K562 (cell line): ENCODE measurements around the gene SFT2D2. TPM values are rescaled to one million over a fixed set of nuclear protein-coding genes. Genes with fewer than 3 reads are reported as not detected.

Experiments
- ATAC-seq: fragments of 200-7000 bp; cut with Tn5 transposase; 3 replicates; pipeline ENCODE4 v1.9.1; 2020; ENCODE audit warnings: moderate library complexity
- BruUV-seq: library from RNA; stranded (reverse); fragments of 400-500 nt; replicated peaks from 2 replicates; lab custom pipeline; 2021; lab: Mats Ljungman, UMichigan
- CTCF ChIA-PET: fragments of 300-600 bp; formaldehyde crosslinking; extraction: SDS; loops from one replicate; lab custom pipeline; 2021; ENCODE audit warnings: low intra/inter-chr PET ratio; lab: Yijun Ruan, JAX
- POLR2A ChIA-PET: fragments of 300-600, 350-650 bp; sonication (Branson Sonifier 250); formaldehyde crosslinking; extraction: SDS; loops from one replicate; lab custom pipeline; 2021; ENCODE audit warnings: antibody characterized with exemption, inconsistent platforms; lab: Yijun Ruan, JAX
- DNase-seq, 4 experiments: peaks; one replicate each; pipeline versions ENCODE4 v3.0.0 to v3.0.0-alpha.2; 2011 to 2018; ENCODE audit warnings: low spot score in 3 of 4, mixed read lengths in 3 of 4; ENCODE audit errors: extremely low read depth in 1 of 4
- FAIRE-seq: peaks from 2 replicates; lab custom pipeline; 2011; peaks lifted over from hg19 to GRCh38; lab: Jason Lieb, UNC
- H2AFZ ChIP-seq: 2 replicates; pipeline ENCODE4 v1.6.0; 2011; ENCODE audit warnings: low read depth, low read length, control low read depth, inconsistent platforms
- H3K27ac ChIP-seq: fragments of 200-600 bp; 3 replicates; pipeline ENCODE4 v1.8.0; 2011; ENCODE audit warnings: low read depth, mild to moderate bottlenecking, control low read depth, inconsistent platforms, low read length, moderate library complexity, mixed read lengths; ENCODE audit errors: extremely low read depth
- H3K27me3 ChIP-seq, 2 experiments: fragments of 300-600 bp in 1 of 2; 2 replicates in 1 of 2; 3 replicates in 1 of 2; pipeline versions ENCODE4 v1.6.0 to v1.8.0; 2011; ENCODE audit warnings: inconsistent platforms in 2 of 2, low read length in 2 of 2, mild to moderate bottlenecking in 1 of 2, mixed read lengths in 1 of 2, moderate library complexity in 1 of 2; ENCODE audit not compliant: control insufficient read depth in 2 of 2, insufficient read depth in 2 of 2
- H3K36me3 ChIP-seq: fragments of 300-600 bp; 3 replicates; pipeline ENCODE4 v1.8.0; 2011; ENCODE audit warnings: mild to moderate bottlenecking, low read length, inconsistent platforms; ENCODE audit not compliant: control insufficient read depth, insufficient read depth
- H3K4me1 ChIP-seq, 2 experiments: fragments of 200-600 bp in 1 of 2; replicated peaks in 1 of 2; 2 replicates in 1 of 2; 3 replicates in 1 of 2; pipeline versions ENCODE4 v1.5.1 to v1.8.0; 2011; ENCODE audit warnings: inconsistent platforms in 2 of 2, low read length in 2 of 2, mild to moderate bottlenecking in 1 of 2, mixed read lengths in 1 of 2, moderate library complexity in 1 of 2; ENCODE audit not compliant: control insufficient read depth in 2 of 2, insufficient read depth in 2 of 2
- H3K4me2 ChIP-seq: 2 replicates; pipeline ENCODE4 v1.6.1; 2011; ENCODE audit warnings: low read length, control low read depth, inconsistent platforms, mixed read lengths; ENCODE audit not compliant: insufficient read depth
- H3K4me3 ChIP-seq: fragments of 200-600 bp; sonication (generic), shearing (Covaris generic); 2 replicates; pipeline ENCODE4 v1.5.1; 2016; ENCODE audit warnings: control low read depth, inconsistent platforms
- H3K79me2 ChIP-seq: fragments of 200-600 bp; 3 replicates; pipeline ENCODE4 v1.8.0; 2011; ENCODE audit warnings: low read length, inconsistent platforms; ENCODE audit not compliant: control insufficient read depth, insufficient read depth
- H3K9ac ChIP-seq, 2 experiments: 2 replicates each; pipeline versions ENCODE4 v1.6.0 to v1.6.1; 2011; ENCODE audit warnings: low read depth in 2 of 2, low read length in 2 of 2, control low read depth in 1 of 2, inconsistent platforms in 1 of 2, mild to moderate bottlenecking in 1 of 2, mixed read lengths in 1 of 2; ENCODE audit not compliant: insufficient read depth in 1 of 2
- H3K9me1 ChIP-seq: one replicate; pipeline ENCODE4 v1.6.0; 2011; ENCODE audit warnings: inconsistent platforms, mild to moderate bottlenecking, low read length, moderate library complexity; ENCODE audit not compliant: control insufficient read depth, insufficient read depth
- H3K9me3 ChIP-seq: replicated peaks from 2 replicates; pipeline ENCODE4 v1.5.1; 2011; ENCODE audit warnings: low read depth, low read length, inconsistent platforms; ENCODE audit not compliant: control insufficient read depth, insufficient read depth
- H4K20me1 ChIP-seq: replicated peaks from 2 replicates; pipeline ENCODE4 v1.6.1; 2011; ENCODE audit warnings: low read length, inconsistent platforms, mixed read lengths; ENCODE audit not compliant: control insufficient read depth, insufficient read depth
- MAFK ChIP-seq: IDR thresholded peaks from 2 replicates; pipeline ENCODE4 v1.6.1; 2011; ENCODE audit warnings: low read length, improper control_type of control experiment
- ZFP30 ChIP-seq: fragments of 250-450 bp; sonication (Bioruptor Pico); IDR thresholded peaks from 2 replicates; pipeline ENCODE4 v1.8.0; 2022; ENCODE audit warnings: moderate library complexity, mild to moderate bottlenecking, inconsistent platforms, borderline replicate concordance
- in situ Hi-C: fragments of 300-500 bp; cut with MboI; formaldehyde crosslinking; loops from 4 replicates; pipeline ENCODE4 v1.15.0; 2018; ENCODE audit warnings: inconsistent platforms, mixed read lengths
- intact Hi-C: fragments of 100-400 bp; cut with micrococcal nuclease; formaldehyde crosslinking; loops from 2 replicates; pipeline ENCODE4 v1.14.2; 2022
- polyA plus RNA-seq, 8 experiments: library from polyadenylated mRNA; depleted of rRNA in 4 of 8; stranded (reverse) in 5 of 8; unstranded in 3 of 8; fragments of >200 nt; fragmentation: Nextera tagmentation in 2 of 8; fragmentation: Illumina TruSeq in 1 of 8; extraction: Ambion mirVana in 2 of 8; extraction: Trizol in 1 of 8; gene quantifications; 2 replicates each; pipeline versions ENCODE4 v1.2.1 to v1.2.3, GENCODE V29; 2011 to 2014; ENCODE audit warnings: inconsistent platforms in 1 of 8, missing spikeins in 1 of 8
- total RNA-seq, 7 experiments: library from RNA; depleted of rRNA in 6 of 7; stranded (reverse); fragments of >200 nt in 6 of 7; fragmentation: Illumina TruSeq in 2 of 7; extraction: Trizol in 2 of 7; gene quantifications; 2 replicates each; pipeline versions ENCODE4 v1.2.1 to v1.2.3, GENCODE V29; 2011 to 2021; ENCODE audit warnings: low replicate concordance in 1 of 7
- TF ChIP-seq, protein P1 (sequence below): sonication (generic); formaldehyde crosslinking; IDR thresholded peaks from 2 replicates; pipeline ENCODE4 v1.8.0; 2022; ENCODE audit warnings: mild to moderate bottlenecking, missing genetic modification reagents

The SFT2D2 gene
- total and polyA plus RNA-seq, 9 of the 15 experiments (the other 6 are each of a cell fraction or from before 2014, with no cell fraction given), result 3.4 to 50.1 (median 21.6) TPM

DNA sequence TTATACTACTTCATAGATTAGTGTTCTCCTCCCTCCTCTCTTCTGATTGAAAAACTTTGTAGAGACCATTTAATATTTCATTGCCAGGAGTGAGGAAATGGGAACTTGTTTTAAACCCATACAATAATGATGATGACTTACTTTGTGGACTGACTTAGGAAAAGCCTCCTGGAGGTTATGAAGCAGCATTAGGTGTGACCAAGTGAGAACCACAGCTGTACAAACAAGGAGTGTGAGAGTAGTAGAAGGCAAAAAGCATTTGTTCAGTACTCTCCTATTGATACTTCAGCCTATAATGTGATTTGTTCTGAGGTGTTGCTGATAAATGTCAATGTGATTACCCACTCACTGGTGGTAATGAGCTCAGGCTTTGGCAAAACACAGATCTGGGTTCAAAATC lies 38.6 kb upstream of the SFT2D2 start:
- FAIRE-seq (no peak), ATAC-seq (no peak), DNase-seq (no peak)
- H3K4me1 ChIP-seq, result no peaks in the 10 kb centered on the region; a peak in 1 of 5 replicates
- no TSS peak for BruUV-seq
- no peak overlapping the region for H2AFZ ChIP-seq
- in situ Hi-C loops (no loop called here), intact Hi-C loops (no loop called here)
- H3K4me2 ChIP-seq, result no peak overlapping the region
- POLR2A ChIA-PET, result interaction anchor here (1.1 to 1.2 kb wide), 3 partner anchors 31 to 55 kb away, joined by 3 to 6 read pairs (median 3); no protein-coding TSS in a partner anchor
- no peaks in the 10 kb centered on the region for H3K27me3 ChIP-seq
- H3K36me3 ChIP-seq, result peaks cover 60% of the 10 kb centered on the region
- TF ChIP-seq, protein P1, sequence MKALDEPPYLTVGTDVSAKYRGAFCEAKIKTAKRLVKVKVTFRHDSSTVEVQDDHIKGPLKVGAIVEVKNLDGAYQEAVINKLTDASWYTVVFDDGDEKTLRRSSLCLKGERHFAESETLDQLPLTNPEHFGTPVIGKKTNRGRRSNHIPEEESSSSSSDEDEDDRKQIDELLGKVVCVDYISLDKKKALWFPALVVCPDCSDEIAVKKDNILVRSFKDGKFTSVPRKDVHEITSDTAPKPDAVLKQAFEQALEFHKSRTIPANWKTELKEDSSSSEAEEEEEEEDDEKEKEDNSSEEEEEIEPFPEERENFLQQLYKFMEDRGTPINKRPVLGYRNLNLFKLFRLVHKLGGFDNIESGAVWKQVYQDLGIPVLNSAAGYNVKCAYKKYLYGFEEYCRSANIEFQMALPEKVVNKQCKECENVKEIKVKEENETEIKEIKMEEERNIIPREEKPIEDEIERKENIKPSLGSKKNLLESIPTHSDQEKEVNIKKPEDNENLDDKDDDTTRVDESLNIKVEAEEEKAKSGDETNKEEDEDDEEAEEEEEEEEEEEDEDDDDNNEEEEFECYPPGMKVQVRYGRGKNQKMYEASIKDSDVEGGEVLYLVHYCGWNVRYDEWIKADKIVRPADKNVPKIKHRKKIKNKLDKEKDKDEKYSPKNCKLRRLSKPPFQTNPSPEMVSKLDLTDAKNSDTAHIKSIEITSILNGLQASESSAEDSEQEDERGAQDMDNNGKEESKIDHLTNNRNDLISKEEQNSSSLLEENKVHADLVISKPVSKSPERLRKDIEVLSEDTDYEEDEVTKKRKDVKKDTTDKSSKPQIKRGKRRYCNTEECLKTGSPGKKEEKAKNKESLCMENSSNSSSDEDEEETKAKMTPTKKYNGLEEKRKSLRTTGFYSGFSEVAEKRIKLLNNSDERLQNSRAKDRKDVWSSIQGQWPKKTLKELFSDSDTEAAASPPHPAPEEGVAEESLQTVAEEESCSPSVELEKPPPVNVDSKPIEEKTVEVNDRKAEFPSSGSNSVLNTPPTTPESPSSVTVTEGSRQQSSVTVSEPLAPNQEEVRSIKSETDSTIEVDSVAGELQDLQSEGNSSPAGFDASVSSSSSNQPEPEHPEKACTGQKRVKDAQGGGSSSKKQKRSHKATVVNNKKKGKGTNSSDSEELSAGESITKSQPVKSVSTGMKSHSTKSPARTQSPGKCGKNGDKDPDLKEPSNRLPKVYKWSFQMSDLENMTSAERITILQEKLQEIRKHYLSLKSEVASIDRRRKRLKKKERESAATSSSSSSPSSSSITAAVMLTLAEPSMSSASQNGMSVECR (CRISPR knock-in tag), result no peak
- TF ChIP-seq ZFP30 (CRISPR knock-in tag) (no peak), MAFK (no peak)
- H3K9ac ChIP-seq, result no peak overlapping the region
- peaks cover 18% of the 10 kb centered on the region for H3K79me2 ChIP-seq
- no peak overlapping the region for H3K4me3 ChIP-seq
- H3K9me3 ChIP-seq, result no peaks in the 10 kb centered on the region
- H3K27ac ChIP-seq, result no peak overlapping the region
- no peaks in the 10 kb centered on the region for H4K20me1 ChIP-seq
- CTCF ChIA-PET, result no interaction called here
- no peaks in the 10 kb centered on the region for H3K9me1 ChIP-seq
